Adrenal gland (tissue), 12 donors: ENCODE results near the gene OSBPL9. TPM values are rescaled to one million over a fixed set of nuclear protein-coding genes. Genes with fewer than 3 reads are reported as not detected.

Source experiments
- DNase-seq, 7 donors: peaks; one replicate each; pipeline ENCODE4 v3.0.0-alpha.2; 2019 to 2020
- H3K27ac ChIP-seq, 5 donors: fragments of 200-600 bp; sonication (generic) in 4 of 5; 1 replicate in 3 of 5; 2 replicates in 2 of 5; pipeline versions ENCODE4 v1.5.1 to v1.8.0; 2016 to 2020; ENCODE audit warnings: mild to moderate bottlenecking in 1 of 5
- H3K27me3 ChIP-seq: fragments of 200-600 bp; 2 replicates; pipeline ENCODE4 v1.8.0; 2021
- H3K36me3 ChIP-seq, 2 donors: fragments of 200-600 bp; replicated peaks in 1 of 2; 1 replicate in 1 of 2; 2 replicates in 1 of 2; pipeline versions ENCODE4 v1.5.1 to v1.8.0; 2018 to 2022
- H3K4me1 ChIP-seq, 2 donors: fragments of 200-600 bp; replicated peaks in 1 of 2; 1 replicate in 1 of 2; 2 replicates in 1 of 2; pipeline versions ENCODE4 v1.5.1 to v1.8.0; 2018 to 2021
- H3K4me3 ChIP-seq, 4 donors: fragments of 200-600 bp; sonication (generic) in 3 of 4; one replicate each; pipeline ENCODE4 v1.5.1; 2016 to 2018
- H3K9me3 ChIP-seq, 3 donors: fragments of 200-600 bp; sonication (generic) in 1 of 3; replicated peaks in 1 of 3; 1 replicate in 2 of 3; 2 replicates in 1 of 3; pipeline versions ENCODE4 v1.5.1 to v1.8.0; 2016 to 2021
- POLR2A ChIP-seq, 2 donors: fragments of 450-650 bp; IDR thresholded peaks; one replicate each; pipeline ENCODE4 v1.6.1; 2017; ENCODE audit warnings: antibody characterized with exemption in 2 of 2, mild to moderate bottlenecking in 2 of 2, moderate library complexity in 1 of 2
- WGBS, 4 donors: extraction: QIAGEN DNeasy Blood & Tissue Kit in 2 of 4; methylation state at CpG; one replicate each; pipeline versions ENCODE4 v1.1.5 to v1.1.7; 2013 to 2017; 5-methylcytosine and 5-hydroxymethylcytosine counted together
- intact Hi-C, 2 donors: fragments of 100-400 bp; cut with DNase I; formaldehyde crosslinking; loops; one replicate each; pipeline versions ENCODE4 v1.14.1 to v1.15.0; 2022 to 2023
- polyA plus RNA-seq, 3 donors: library from polyadenylated mRNA; stranded (reverse); fragments of 200-250 nt in 2 of 3; fragments of 350-450 nt in 1 of 3; fragmentation: Illumina TruSeq in 1 of 3; extraction: RNeasy Lipid Tissue Mini Kit (QIAGEN cat#74804) in 1 of 3; gene quantifications; one replicate each; pipeline ENCODE4 v1.2.3, GENCODE V29; 2013 to 2014
- total RNA-seq, 9 donors: library from RNA; depleted of rRNA in 4 of 9; stranded (reverse); fragments of >200 nt in 4 of 9; fragments of 120-200 nt in 1 of 9; fragmentation: NEBNext Ultra II Directional in 1 of 9; extraction: Animal tissue kit (Norgen Biotek cat#: 25700) in 1 of 9; gene quantifications; one replicate each; pipeline versions ENCODE4 v1.1.0 to v1.2.4, GENCODE V29; 2013 to 2023
- TF ChIP-seq, protein P1 (sequence below), 6 experiments: fragments of 450-650 bp in 4 of 6; fragments of 200-600 bp in 2 of 6; sonication (generic) in 1 of 6; IDR thresholded peaks; 1 replicate in 5 of 6; 2 replicates in 1 of 6; pipeline versions ENCODE4 v1.5.1 to v1.8.0; 2016 to 2021; ENCODE audit warnings: antibody characterized with exemption in 6 of 6, mild to moderate bottlenecking in 2 of 6, moderate library complexity in 1 of 6
- donor health status: healthy with polysubstance abuse.
- donor health status: Bipolar disorder and iron deficiency.
- donor health status: DM: yes; HTN: yes; CAD: no.
- donor health status: DM: no; HTN: no; CAD: no.
- donor health status: DM: no; HTN: no; CAD: no.
- donor health status: DM: yes; HTN: yes; CAD: no.

The OSBPL9 gene
- total and polyA plus RNA-seq, 12 donors: 61.9 to 180 (median 87.3) TPM

DNA sequence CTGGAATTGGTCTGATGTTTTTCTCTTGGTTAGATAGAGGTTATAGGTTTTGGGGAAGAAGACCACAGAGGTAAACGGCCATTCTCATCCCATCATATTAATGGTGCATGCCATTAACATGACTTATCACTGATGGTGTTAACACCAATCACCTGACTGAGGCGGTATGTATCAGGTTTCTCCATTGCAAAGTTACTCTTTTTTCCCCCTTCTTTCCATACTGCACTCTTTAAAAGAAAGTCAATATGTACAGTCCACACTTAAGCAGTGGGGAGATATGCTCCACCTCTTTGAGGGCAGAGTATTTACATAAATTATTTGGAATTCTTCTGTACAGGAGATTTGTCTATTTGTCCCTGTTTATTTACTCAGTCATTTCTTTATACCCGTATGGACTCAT, 35.7 kb upstream of the OSBPL9 start:
- no peaks in the 10 kb centered on the region for H3K27me3 ChIP-seq
- H3K27ac ChIP-seq: no peak overlapping the region
- DNase-seq: no peak
- intact Hi-C loops: no loop called here
- WGBS, 4 donors: 82 to 95% (median 91%) methylated on average over 3 of the region's 3 CpGs
- H3K4me1 ChIP-seq: peaks cover 0 to 17% of the 10 kb centered on the region in 2 donors
- no peaks in the 10 kb centered on the region for H3K36me3 ChIP-seq
- H3K4me3 ChIP-seq: no peak overlapping the region
- H3K9me3 ChIP-seq: no peaks in the 10 kb centered on the region
- TF ChIP-seq, protein P1, sequence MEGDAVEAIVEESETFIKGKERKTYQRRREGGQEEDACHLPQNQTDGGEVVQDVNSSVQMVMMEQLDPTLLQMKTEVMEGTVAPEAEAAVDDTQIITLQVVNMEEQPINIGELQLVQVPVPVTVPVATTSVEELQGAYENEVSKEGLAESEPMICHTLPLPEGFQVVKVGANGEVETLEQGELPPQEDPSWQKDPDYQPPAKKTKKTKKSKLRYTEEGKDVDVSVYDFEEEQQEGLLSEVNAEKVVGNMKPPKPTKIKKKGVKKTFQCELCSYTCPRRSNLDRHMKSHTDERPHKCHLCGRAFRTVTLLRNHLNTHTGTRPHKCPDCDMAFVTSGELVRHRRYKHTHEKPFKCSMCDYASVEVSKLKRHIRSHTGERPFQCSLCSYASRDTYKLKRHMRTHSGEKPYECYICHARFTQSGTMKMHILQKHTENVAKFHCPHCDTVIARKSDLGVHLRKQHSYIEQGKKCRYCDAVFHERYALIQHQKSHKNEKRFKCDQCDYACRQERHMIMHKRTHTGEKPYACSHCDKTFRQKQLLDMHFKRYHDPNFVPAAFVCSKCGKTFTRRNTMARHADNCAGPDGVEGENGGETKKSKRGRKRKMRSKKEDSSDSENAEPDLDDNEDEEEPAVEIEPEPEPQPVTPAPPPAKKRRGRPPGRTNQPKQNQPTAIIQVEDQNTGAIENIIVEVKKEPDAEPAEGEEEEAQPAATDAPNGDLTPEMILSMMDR (IDR thresholded peaks at IDR 0.05): no peak
- TF ChIP-seq POLR2A (IDR thresholded peaks at IDR 0.05): no peak

DNA sequence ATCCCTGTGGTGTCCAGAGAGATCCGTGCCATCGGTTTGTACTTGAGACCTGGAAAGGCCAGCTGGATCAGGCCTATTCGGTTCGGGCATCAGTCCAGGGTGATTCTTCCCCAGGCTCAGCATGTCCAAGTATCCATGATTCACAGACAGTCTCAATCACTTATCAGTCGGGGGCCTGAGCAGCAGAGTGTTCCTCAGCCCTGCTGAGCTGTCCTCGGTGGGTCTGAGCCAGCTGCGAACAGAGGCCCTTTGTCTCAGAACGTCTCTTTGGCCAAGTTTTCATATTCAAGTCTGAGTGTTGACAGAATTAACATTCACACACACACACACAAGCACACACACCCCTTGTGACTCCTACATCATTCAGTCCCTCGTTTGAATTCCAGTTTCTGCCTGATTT, 33.4 kb upstream of the OSBPL9 start:
- TF ChIP-seq POLR2A (IDR thresholded peaks at IDR 0.05): peak in 1 of 2 donors; percentile 27
- TF ChIP-seq, protein P1 (IDR thresholded peaks at IDR 0.05): no peak

DNA sequence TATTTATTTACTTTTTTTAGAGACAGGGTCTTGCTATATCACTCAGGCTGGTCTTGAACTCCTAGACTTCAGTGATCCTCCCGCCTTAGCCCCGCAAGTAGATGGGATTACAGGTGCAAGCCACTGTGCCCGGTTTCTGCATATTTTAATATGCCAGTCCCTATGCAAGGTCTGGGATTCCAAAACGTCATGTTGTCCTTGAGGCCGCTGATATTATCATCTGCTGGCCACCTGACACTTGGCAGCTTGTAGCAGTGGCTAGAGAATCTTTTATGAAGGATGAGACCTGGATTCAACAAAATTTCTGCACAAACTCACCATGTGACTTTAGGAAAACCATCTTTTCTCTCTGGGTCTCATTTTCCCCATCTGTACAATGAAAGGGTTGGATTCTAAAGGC, 32.9 kb upstream of the OSBPL9 start:
- intact Hi-C loops: no loop called here
- DNase-seq: peak; percentile 58 to 86 (median 80)
- Histone ChIP-seq H3K36me3 (no peaks in the 10 kb centered on the region), H3K27ac (peak overlapping the region; percentile 17 to 73 (median 52)), H3K4me1 (peaks cover 0 to 12% of the 10 kb centered on the region in 2 donors), H3K4me3 (no peak overlapping the region), H3K9me3 (no peaks in the 10 kb centered on the region), H3K27me3 (no peaks in the 10 kb centered on the region)
- TF ChIP-seq POLR2A (IDR thresholded peaks at IDR 0.05): no peak
- TF ChIP-seq, protein P1 (IDR thresholded peaks at IDR 0.05): no peak
- 46 to 57% (median 54%) methylated on average over 5 of the region's 5 CpGs for WGBS, 4 donors

More for the DNA sequence above, 33.4 kb upstream of the OSBPL9 start:
- H3K4me1 ChIP-seq: peaks cover 0 to 16% of the 10 kb centered on the region in 2 donors
- WGBS, 4 donors: 25 to 40% (median 34%) methylated on average over 5 to 9 of the region's 9 CpGs
- H3K9me3 ChIP-seq: no peaks in the 10 kb centered on the region
- no peaks in the 10 kb centered on the region for H3K36me3 ChIP-seq
- peak; percentile 78 to 91 (median 90) for DNase-seq
- no peak overlapping the region for H3K4me3 ChIP-seq
- H3K27me3 ChIP-seq: no peaks in the 10 kb centered on the region
- peak overlapping the region; percentile 17 to 73 (median 52) for H3K27ac ChIP-seq
- intact Hi-C loops: no loop called here

DNA sequence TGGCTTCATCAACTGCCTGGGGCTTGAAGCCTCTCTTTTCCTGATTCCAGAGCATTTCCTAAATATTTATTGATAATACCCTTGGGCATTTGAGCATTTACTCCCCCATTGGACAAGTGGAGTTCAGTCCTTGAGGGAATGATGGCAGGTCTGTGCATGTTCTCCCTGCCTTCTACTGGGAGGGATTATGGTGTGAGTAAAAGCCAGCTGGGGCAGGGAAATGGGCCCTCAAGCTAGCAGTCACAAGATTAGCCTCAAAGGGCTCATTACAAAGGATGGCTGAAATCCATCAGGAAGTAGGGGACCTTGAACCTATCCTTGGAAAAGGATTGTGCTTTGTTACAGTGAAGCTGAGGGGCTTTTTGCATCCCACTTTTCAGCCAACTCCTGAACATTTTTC, 24.2 kb upstream of the OSBPL9 start:
- no peak overlapping the region for H3K27ac ChIP-seq
- TF ChIP-seq, protein P1 (IDR thresholded peaks at IDR 0.05): no peak
- DNase-seq: no peak

More for the DNA sequence above, 24.2 kb upstream of the OSBPL9 start:
- Histone ChIP-seq H3K9me3 (no peaks in the 10 kb centered on the region), H3K27me3 (no peaks in the 10 kb centered on the region), H3K4me3 (no peak overlapping the region), H3K36me3 (no peaks in the 10 kb centered on the region), H3K4me1 (no peaks in the 10 kb centered on the region)
- intact Hi-C loops: no loop called here
